ENCODE measurements around the gene SYT7.

- TF ChIP-seq POLR2AphosphoS5 (IDR thresholded peaks at IDR 0.05; ENCODE audit: low read depth, low read length) (no peak), POLR2A (IDR thresholded peaks at IDR 0.05; ENCODE audit: low read depth, low read length) (no peak), PAX5 (IDR thresholded peaks at IDR 0.05; ENCODE audit: insufficient read depth, low read length, severe bottlenecking) (no peak), TAF1 (IDR thresholded peaks at IDR 0.05; ENCODE audit: low read depth, low read length) (no peak)
Observed at GRCh38 chr11:61468002-61468401, 112.9 kb downstream of the SYT7 start.

Data from GM12891 (cell line).